Measurements from ENCODE around the gene SUPT6H.
A peak's percentile ranks its signal among the peaks of the same experiment; 100 is the strongest.
"Not testable (repeated sequence)": the region's sequence is repeated elsewhere in the genome, so short reads cannot be mapped to it uniquely, and the experiment has no call there.

The SUPT6H gene

DNA sequence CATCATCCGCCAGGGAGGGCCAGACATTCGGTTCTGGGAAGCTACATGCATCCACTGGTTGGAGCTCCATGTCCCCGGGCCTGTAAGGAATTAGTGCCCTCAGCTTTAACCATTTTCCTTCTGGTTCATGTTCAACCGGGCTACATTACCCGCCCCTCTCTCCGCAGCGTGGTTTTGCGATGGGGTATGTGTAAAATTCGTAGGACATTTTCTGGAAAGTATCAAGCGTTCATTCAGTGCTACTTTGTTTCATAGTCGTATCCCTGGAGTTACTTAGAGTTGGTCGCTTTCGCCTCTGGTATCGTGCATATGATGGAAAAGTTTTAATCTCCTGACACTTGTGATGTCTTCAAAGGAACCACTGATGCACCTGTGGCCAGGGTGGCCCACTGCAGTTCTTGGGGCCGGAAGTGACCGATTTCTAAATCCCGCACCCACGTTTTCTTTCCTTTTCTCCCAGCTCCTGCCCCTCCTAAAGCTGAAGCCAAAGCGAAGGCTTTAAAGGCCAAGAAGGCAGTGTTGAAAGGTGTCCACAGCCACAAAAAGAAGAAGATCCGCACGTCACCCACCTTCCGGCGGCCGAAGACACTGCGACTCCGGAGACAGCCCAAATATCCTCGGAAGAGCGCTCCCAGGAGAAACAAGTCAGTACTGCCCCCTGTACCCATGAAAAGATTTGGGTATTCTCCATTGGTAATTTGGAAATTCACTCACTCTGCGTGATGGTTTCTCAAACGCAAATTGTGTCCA lies 58.4 kb downstream of the SUPT6H start:
- peak; percentile 28 to 39 for DNase-seq

DNA sequence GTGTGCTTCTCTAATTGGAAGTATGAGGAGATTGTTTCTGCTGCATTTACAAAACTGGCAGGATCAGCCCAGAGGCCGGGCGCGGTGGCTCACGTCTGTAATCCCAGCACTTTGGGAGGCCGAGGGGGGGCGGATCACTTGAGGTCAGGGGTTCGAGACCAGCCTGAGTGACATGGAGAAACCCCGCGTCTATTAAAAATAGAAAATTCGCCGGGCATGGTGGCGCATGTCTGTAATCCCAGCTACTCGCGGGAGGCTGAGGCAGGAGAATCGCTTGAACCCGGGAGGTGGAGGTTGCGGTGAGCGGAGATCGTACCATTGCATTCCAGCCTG lies 59.0 kb downstream of the SUPT6H start:
- DNase-seq: not testable (repeated sequence)

DNA sequence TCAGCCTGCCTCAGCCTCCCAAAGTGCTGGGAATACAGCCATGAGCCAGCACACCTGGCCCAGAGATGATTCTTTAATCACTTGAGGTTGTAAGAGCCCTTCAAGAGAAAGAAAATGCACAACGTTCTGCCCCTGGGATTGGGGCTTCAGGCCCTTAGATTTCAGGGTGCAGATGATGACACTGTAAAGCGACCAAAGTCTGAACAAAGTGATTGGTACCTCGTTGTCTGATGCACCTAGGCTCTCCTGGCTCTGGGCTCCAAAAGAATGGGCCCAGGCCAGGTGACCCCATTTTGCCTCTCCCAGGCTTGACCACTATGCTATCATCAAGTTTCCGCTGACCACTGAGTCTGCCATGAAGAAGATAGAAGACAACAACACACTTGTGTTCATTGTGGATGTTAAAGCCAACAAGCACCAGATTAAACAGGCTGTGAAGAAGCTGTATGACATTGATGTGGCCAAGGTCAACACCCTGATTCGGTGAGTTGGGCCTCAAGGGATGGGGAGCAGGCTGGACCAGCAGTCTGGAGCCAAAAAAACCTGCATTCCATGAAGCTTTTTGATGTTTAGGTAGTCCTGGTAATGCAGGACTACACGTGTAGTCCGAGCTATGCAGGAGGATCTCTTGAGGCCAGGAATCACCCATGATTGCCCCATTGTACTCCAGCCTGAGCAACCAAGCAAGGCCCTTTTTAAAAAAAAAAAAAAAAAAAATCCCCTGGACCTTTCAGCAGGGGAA lies 60.6 kb downstream of the SUPT6H start:
- DNase-seq: no peak

DNA sequence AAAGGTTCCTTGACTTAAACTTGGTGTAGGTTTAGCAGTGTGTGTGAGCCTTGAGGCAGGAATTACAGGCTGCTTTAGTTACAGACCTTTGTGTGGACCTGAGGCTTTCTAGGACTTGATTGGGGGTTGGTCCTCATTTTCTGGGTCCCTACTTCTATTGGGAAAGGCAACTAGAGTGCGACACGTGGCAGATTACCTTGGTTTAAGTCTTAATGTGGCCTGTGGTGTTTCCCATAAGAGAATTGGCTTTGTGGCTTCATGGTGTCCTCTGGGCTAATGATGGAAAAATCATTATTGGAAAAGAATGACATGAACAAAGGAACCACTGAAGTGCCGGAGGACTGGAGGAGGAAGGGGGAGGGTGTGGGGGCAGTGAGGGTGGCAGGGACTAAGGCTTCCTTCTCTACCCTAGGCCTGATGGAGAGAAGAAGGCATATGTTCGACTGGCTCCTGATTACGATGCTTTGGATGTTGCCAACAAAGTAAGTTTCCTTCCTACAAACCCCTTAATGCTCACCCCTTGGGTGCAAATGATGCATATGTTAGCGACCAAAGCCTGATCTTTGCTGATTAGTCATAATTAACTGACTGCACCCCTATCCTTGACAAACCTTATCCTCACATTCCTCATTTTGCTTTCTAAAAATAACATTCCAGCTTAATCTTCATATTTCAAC lies 61.3 kb downstream of the SUPT6H start:
- DNase-seq: no peak

DNA sequence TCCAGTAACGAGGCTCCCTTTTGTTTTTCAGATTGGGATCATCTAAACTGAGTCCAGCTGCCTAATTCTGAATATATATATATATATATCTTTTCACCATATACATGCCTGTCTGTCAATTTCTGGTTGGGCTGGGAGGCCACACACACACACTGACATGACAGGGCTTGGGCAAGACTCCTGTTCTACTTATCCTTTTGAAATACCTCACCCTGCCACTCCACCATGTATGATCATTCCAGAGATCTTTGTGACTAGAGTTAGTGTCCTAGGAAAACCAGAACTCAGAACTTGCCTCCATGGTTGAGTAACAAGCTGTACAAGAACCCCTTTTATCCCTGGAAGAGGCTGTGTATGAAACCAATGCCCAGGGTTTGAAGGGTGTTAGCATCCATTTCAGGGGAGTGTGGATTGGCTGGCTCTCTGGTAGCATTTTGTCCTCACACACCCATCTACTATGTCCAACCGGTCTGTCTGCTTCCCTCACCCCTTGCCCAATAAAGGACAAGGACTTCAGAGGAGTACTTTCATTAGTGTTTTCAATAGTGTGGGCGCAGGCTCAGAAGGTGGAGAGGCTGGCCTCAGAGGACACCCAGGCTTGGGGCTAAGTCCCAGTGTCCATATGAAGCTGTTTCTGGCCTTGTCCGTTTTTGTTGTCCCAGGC lies 62.0 kb downstream of the SUPT6H start:
- DNase-seq: not testable (repeated sequence)

DNA sequence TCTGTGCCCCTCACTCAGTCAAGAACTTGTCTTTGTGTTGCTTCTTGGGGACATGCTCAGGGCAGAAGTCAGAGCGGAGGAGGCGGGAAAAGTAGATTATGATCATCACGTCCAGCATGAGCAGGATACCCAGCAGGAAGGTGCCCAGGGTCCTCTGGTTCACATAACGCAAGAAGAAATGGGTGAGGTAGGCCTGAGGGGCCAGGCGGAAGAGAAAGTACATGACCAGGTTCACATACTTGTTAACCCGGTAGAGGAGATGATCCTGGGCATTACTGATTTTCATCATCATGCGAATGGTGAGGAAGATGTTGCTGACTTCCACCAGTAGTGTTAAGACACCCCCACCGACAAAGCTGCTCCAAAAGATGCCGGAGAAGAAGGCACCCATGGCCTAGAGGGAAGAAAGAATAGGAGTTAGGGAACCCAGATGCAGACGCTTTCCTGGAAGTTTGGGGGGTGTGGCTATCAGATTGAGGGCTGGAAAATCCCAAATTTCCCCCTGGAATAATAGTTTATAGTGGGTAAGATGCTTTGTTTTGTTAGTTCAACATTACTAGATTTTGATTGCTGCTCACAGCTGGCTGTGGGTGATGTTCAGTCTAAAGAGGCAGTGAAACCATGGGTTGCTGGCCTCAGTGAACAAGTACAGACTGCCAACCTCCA lies 62.6 kb downstream of the SUPT6H start:
- no peak for DNase-seq

DNA sequence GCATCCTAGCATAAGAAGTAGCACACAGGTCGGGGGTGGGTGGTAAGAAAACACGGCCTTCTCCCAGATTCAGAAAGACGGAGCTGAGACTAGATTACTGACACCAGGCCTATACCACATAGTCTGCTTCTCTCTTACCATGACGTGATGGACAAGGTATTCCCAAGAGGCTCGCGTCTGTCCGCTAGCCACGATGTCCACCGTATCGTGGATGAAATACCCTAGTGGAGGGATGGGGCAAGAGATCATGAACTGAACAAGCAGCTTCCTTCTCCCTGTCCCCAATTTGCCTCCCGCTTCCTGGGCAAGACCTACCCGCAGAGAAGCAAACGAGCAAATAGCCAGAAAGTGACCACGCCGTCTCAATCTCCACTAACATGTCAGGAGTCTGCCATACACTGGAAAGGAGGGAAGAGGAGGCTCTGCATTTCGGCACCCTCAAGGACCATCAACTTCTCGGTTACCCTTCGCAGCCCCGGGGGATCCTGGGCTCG lies 63.2 kb downstream of the SUPT6H start:
- no peak for DNase-seq

DNA sequence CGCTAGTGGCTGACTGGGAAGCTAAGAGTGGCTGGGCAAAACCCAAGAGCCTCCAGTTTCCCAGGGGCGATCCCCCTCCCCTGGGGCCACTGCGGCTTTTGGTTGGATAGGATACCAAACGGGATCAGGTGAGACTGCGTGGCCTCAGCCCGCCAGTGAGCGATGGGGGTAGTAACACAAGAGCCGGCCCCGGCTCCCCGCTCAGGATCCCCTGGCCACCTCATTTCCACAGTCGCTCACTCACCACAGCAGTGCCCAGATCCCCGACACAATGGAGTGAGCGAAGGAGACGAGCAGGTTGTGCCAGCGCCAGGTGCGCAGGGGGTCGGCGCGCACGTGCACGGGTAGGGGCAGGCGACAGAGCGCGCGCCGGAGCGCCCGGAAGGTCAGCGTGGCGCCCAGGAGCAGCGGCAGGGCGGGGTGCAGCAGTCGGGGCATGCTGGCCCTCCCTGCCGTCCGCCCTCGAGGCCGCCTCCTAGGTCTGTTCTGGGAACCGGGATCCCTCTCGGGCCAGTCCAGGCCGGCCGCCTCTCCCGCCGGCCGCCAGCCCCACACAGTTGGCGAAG lies 63.7 kb downstream of the SUPT6H start:
- peak; percentile 30 to 31 for DNase-seq

DNA sequence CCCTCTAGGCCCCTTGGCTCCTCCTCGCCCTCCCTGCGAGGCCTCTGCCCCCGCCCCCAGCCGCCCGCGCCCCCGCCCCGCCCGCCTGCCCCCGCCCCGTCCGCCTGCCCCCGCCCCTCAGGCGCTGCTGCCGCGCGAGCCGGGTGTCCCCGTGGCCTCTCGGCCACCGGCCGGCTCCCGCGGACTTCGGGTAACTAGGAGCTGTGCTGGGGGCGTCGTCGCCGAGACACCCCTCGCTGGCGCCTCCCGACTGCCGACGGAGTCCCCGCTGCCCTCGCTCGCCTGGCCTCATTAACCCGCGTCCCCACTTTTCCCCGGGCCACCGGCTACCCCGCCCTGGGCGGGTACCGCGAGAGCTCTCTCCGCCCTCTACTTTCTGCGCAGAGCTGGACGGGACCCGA lies 64.2 kb downstream of the SUPT6H start, which contains the start of gene TLCD1:
TSS of gene TLCD1 (minus strand) at position 8 of the 401 bp plus-strand sequence. CDS start 136 bp downstream, outside the sequence.
- peak; percentile 59 to 72 for DNase-seq

DNA sequence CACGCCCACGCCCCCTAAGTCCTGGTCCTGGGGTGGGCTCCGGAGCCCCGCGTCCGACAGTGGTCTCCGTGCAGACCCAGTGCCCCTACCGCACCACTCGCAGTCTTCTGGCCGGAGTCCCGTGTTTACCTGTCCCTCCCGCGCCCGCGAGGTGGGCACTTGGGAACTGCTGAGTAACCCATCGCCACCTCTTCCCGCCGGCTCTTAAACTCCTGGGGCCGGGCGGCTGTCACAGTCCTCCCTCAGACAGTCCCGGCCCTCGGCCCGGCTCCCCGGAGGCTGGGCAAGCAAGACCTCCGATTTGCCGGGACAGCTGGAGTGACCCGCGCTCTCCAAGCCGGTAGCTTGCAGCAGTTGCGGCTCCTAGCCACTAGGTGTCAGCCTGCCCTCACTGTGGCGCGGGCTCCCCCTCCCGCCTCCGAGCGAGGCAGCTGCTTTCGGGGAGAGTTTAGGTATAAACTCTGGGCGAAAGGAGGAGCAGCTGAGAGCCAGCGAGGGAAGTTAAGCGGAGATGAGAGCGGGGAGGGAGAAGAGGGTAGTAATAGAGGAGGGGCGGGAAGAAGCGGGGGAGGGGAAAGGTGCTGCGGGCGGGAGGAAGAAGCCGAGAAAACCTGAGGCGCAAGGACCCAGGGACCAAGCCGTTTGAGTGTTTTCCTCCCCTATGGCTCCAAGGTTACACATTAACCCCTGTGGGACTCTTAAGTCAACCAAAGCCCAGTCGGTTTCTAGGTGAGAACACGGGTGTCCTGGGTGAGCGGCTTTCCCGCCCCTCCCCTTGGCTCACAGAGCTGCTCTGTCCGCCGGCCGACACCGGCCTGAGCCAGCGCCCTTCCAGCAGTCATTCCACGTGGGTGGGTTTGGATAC lies 64.9 kb downstream of the SUPT6H start:
- DNase-seq: peak; percentile 89 to 92

DNA sequence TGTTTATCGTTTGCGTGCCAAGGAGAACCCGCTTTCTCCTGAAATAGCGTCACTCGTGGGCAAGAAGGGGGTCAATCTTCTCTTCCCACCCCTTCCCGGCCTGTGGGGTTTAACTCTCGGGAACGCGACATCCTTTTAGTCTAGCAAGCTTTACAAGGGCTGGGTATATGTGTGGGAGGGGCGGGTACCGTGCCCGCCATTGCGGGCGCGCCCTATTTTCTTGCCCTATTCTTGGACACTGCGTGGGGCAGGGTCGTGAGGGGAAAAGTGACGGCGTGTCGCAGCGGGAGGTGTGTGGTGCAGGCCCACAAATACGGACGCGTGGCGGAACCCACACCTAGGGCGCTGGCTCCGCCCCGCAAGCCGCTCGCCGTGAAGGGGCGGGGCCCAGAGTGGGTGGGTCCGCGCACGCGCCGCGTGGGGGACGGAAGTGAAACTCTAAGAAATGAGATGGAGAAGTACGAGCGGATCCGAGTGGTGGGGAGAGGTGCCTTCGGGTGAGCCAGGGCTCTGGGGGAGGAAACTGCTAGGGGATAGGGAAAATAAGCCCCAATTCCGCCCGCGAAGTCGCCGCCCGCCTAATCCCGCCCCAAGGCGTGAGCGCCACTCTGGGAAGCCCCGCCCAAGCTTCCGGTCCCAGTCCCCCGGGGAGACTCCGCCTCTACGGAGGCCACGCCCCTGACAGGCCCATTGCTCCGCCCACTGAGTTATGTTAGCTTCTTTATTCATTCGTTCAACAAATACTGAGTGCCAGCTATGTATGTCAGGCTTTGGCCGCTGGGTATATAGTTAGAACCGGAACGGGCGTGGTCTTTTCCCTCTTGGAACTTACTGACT lies 66.6 kb downstream of the SUPT6H start, which contains the start of gene NEK8:
TSS of gene NEK8 (plus strand) at position 425 of the 837 bp plus-strand sequence. CDS start at position 451, 26 bp downstream.
- DNase-seq: peak; percentile 97 to 98

DNA sequence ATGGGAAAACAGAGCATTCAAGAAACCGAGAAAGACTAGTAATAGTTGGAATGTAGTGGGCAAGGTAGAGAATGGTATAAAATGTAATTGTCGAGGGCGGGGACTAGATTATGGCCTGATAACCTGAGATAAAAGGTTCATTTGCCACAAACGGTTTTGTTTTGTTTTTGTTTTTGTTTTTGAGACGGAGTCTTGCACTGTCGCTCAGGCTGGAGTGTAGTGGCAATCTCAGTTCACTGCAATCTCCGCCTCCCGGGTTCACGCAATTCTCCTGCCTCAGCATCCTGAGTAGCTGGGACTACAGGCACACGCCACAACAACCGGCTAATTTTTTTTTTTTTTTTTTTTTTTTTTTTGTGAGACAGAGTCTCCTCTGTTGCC lies 67.9 kb downstream of the SUPT6H start:
- no peak for DNase-seq

DNA sequence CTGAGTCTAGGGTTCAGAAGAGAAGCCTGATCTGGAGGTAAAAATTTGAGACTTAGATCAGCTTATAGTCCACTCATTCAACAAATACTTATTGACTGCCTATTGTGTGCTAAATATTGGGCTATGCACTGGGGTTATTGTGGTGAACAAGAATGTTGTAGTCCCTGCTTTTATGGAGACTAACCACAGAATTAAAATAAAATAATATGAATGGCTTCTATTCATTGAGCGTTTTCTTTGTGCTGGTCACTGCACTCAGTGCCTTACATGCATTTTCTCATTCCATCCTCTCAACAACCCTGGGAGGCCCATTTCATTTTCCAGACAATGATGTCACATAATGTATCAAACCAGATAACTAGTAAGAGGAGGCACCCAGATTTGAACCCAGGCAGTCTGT lies 71.3 kb downstream of the SUPT6H start:
- DNase-seq: no peak

DNA sequence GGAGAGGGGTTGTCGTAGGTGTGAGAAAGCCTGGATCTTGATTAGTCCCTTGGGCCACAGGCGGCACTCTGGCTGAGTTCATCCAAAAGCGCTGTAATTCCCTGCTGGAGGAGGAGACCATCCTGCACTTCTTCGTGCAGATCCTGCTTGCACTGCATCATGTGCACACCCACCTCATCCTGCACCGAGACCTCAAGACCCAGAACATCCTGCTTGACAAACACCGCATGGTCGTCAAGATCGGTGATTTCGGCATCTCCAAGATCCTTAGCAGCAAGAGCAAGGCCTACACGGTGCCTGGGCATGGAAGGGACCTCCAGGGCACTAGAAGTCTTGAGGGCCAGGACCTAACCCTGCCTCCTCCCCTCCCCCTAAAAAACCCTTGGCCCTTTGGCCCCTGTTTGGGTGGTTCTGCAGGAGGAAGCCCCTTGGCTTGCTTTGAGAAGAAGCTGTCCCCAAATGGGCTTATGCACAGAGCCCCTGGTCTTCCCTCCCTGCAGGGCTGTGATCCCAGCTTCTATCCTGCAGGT lies 72.8 kb downstream of the SUPT6H start:
- DNase-seq: no peak

DNA sequence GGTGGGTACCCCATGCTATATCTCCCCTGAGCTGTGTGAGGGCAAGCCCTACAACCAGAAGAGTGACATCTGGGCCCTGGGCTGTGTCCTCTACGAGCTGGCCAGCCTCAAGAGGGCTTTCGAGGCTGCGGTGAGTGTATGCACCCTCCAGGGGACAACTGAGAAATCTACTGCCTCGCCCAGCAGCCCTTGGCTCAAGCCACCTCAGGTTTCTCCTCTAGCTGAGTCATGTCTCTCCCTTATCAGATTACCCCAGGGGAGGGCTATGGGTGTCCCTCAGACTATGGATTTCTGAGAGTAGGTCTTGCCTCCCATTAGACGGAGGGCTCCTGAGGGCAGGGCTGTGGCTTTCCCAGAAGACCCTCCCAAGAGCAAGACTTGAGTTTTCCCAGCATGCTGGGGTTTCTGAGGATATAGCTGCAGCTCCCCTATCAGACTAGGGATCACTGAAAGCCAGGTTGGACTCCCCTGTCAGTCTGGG lies 73.3 kb downstream of the SUPT6H start:
- DNase-seq: no peak

DNA sequence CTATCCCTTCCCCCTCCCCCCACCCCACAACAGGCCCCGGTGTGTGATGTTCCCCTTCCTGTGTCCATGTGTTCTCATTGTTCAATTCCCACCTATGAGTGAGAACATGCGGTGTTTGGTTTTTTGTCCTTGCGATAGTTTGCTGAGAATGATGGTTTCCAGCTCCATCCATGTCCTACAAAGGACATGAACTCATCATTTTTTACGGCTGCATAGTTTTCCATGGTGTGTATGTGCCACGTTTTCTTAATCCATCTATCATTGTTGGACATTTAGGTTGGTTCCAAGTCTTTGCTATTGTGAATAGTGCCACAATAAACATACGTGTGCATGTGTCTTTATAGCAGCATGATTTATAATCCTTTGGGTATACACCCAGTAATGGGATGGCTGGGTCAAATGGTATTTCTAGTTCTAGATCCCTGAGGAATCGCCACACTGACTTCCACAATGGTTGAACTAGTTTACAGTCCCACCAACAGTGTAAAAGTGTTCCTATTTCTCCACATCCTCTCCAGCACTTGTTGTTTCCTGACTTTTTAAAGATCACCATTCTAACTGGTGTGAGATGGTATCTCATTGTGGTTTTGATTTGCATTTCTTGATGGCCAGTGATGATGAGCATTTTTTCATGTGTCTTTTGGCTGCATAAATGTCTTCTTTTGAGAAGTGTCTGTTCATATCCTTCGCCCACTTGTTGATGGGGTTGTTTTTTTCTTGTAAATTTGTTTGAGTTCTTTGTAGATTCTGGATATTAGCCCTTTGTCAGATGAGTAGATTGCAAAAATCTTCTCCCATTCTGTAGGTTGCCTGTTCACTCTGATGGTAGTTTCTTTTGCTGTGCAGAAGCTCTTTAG lies 74.1 kb downstream of the SUPT6H start:
- DNase-seq: not testable (repeated sequence)

DNA sequence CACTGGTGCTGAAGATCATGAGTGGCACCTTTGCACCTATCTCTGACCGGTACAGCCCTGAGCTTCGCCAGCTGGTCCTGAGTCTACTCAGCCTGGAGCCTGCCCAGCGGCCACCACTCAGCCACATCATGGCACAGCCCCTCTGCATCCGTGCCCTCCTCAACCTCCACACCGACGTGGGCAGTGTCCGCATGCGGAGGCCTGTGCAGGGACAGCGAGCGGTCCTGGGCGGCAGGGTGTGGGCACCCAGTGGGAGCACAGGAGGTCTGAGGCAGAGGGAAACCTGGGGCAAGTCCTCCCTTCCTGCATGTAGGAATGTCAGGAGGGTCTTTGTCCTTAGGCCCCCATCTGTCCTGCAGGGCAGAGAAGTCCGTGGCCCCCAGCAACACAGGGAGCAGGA lies 75.3 kb downstream of the SUPT6H start:
- DNase-seq: no peak
